Nephron (organoid): ENCODE measurements around the gene ATXN1.

Source experiments
- H3K27ac Mint-ChIP-seq, 3 experiments: 2 replicates each; pipeline ENCODE4 v1.8.0; 2020; ENCODE audit warnings: mixed read lengths in 3 of 3, mild to moderate bottlenecking in 2 of 3, moderate library complexity in 1 of 3
- H3K27me3 Mint-ChIP-seq: 2 replicates; pipeline ENCODE4 v1.8.0; 2021; ENCODE audit warnings: low read depth, mild to moderate bottlenecking, moderate library complexity, mixed read lengths
- H3K36me3 Mint-ChIP-seq: 2 replicates; pipeline ENCODE4 v1.8.0; 2020; ENCODE audit warnings: low read depth, mixed read lengths
- H3K4me1 Mint-ChIP-seq: 2 replicates; pipeline ENCODE4 v1.8.0; 2020; ENCODE audit warnings: mixed read lengths
- H3K4me3 Mint-ChIP-seq, 3 experiments: 2 replicates each; pipeline ENCODE4 v1.8.0; 2020; ENCODE audit warnings: mild to moderate bottlenecking in 3 of 3, mixed read lengths in 3 of 3, moderate library complexity in 2 of 3
- H3K9me3 Mint-ChIP-seq: 2 replicates; pipeline ENCODE4 v1.8.0; 2020; ENCODE audit warnings: mixed read lengths
- CTCF ChIP-seq, 3 experiments: fragments of 200-600 bp; sonication (generic); IDR thresholded peaks; one replicate each; pipeline ENCODE4 v1.5.0; 2021; ENCODE audit warnings: antibody characterized with exemption in 3 of 3; ENCODE audit not compliant: unreplicated experiment in 3 of 3

ATXN1 gene

DNA sequence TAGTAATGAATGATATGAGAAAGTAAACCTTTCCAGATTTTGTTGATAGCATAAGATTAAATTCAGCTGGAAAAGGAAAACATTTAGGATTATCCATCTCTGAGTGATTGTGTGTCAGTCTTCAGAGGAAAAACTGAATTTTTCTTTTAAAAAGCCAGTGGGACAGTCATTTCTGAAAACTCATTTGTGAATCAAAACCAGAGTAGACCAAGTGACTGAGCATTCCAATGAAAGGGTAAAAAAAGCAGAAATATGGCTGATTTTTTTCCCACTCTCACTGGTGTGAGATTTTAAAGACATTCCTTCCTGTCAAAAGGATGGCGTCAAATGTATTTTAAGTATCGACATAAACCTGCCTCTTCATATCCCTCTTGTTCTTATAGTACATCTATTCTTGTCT, 308.9 kb downstream of the ATXN1 start:
- H3K27ac Mint-ChIP-seq, result no peak overlapping the region
- no peaks in the 10 kb centered on the region for H3K27me3 Mint-ChIP-seq
- H3K4me3 Mint-ChIP-seq, result no peak overlapping the region
- H3K9me3 Mint-ChIP-seq, result peaks cover 6% of the 10 kb centered on the region
- H3K4me1 Mint-ChIP-seq, result peaks cover 3% of the 10 kb centered on the region
- peaks cover 19% of the 10 kb centered on the region for H3K36me3 Mint-ChIP-seq
- no peak for TF ChIP-seq CTCF (IDR thresholded peaks at IDR 0.05; ENCODE audit: unreplicated experiment in 3 of 3)

GRCh38 chr6:16450821-16451220, 310.4 kb downstream of the ATXN1 start:
- Mint-ChIP-seq H3K9me3 (peaks cover 6% of the 10 kb centered on the region), H3K36me3 (peaks cover 7% of the 10 kb centered on the region), H3K27ac (no peak overlapping the region), H3K27me3 (no peaks in the 10 kb centered on the region), H3K4me3 (no peak overlapping the region), H3K4me1 (peaks cover 3% of the 10 kb centered on the region)
- no peak for TF ChIP-seq CTCF (IDR thresholded peaks at IDR 0.05; ENCODE audit: unreplicated experiment in 3 of 3)

DNA sequence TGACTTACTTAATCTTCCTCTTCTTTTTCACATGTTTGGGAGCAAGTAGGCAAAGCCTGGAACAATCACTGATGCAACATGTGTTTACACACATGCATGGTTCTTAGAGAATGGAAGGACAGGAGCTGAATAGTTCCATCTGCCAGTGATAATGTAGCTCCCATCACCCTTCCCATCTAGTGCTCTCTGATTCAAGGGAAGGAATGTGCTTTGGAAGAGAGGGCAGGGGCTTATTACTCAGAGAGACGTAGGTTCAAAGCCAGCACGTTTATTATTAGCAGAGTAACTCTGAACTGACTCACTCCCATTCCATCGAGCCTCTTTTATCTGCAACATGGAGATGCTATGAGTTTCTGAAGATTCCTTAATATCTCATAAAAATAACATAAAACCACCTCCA, 311.0 kb downstream of the ATXN1 start:
- H3K36me3 Mint-ChIP-seq, result peaks cover 4% of the 10 kb centered on the region

GRCh38 chr6:16446273-16446672, 315.0 kb downstream of the ATXN1 start:
- Mint-ChIP-seq H3K4me1 (peaks cover 3% of the 10 kb centered on the region), H3K4me3 (no peak overlapping the region), H3K9me3 (no peaks in the 10 kb centered on the region), H3K27me3 (no peaks in the 10 kb centered on the region), H3K27ac (no peak overlapping the region), H3K36me3 (no peaks in the 10 kb centered on the region)
- TF ChIP-seq CTCF (IDR thresholded peaks at IDR 0.05; ENCODE audit: unreplicated experiment in 3 of 3), result no peak

More for the DNA sequence above, 311.0 kb downstream of the ATXN1 start:
- peak overlapping the region in 1 of 3 experiments; percentile 2 for H3K27ac Mint-ChIP-seq
- no peak overlapping the region for H3K4me3 Mint-ChIP-seq
- H3K9me3 Mint-ChIP-seq, result peaks cover 3% of the 10 kb centered on the region
- peaks cover 3% of the 10 kb centered on the region for H3K4me1 Mint-ChIP-seq
- no peak for TF ChIP-seq CTCF (IDR thresholded peaks at IDR 0.05; ENCODE audit: unreplicated experiment in 3 of 3)
- no peaks in the 10 kb centered on the region for H3K27me3 Mint-ChIP-seq

- Mint-ChIP-seq H3K27me3 (no peaks in the 10 kb centered on the region), H3K36me3 (no peaks in the 10 kb centered on the region), H3K4me1 (peaks cover 16% of the 10 kb centered on the region), H3K9me3 (no peaks in the 10 kb centered on the region), H3K27ac (no peak overlapping the region), H3K4me3 (no peak overlapping the region)
- no peak for TF ChIP-seq CTCF (IDR thresholded peaks at IDR 0.05; ENCODE audit: unreplicated experiment in 3 of 3)
These were observed 319.2 kb downstream of the ATXN1 start for GRCh38 chr6:16442031-16442430.

DNA sequence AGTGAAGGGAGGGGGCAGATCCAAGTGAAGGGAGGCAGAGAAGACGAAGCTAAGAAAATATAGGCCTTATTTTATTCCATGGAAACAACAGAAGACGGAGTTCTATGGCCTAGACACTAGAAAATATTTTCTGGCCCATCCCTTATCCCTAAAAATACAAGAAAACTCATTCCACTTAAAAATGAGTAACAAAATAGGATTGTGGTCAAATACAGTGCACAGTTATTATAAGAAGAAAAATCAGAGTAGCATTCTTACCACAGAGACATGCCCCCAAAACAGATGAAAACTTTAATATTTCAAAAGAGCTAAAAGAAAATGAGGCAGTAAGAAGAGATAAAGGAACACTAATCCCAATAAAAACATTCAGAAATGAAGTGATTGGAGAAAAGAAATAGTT, 320.0 kb downstream of the ATXN1 start:
- Mint-ChIP-seq H3K4me1 (peaks cover 16% of the 10 kb centered on the region), H3K27ac (no peak overlapping the region), H3K4me3 (no peak overlapping the region), H3K27me3 (peaks cover 4% of the 10 kb centered on the region), H3K9me3 (no peaks in the 10 kb centered on the region), H3K36me3 (no peaks in the 10 kb centered on the region)
- TF ChIP-seq CTCF (IDR thresholded peaks at IDR 0.05; ENCODE audit: unreplicated experiment in 3 of 3), result no peak
